ENCODE measurements around the gene DHX34. TPM values are rescaled to one million over a fixed set of nuclear protein-coding genes. Genes with fewer than 3 reads are reported as not detected.

DHX34 gene
- total RNA-seq, 2 donors from 2014 or later: 20.4 to 21.3 TPM

DNA sequence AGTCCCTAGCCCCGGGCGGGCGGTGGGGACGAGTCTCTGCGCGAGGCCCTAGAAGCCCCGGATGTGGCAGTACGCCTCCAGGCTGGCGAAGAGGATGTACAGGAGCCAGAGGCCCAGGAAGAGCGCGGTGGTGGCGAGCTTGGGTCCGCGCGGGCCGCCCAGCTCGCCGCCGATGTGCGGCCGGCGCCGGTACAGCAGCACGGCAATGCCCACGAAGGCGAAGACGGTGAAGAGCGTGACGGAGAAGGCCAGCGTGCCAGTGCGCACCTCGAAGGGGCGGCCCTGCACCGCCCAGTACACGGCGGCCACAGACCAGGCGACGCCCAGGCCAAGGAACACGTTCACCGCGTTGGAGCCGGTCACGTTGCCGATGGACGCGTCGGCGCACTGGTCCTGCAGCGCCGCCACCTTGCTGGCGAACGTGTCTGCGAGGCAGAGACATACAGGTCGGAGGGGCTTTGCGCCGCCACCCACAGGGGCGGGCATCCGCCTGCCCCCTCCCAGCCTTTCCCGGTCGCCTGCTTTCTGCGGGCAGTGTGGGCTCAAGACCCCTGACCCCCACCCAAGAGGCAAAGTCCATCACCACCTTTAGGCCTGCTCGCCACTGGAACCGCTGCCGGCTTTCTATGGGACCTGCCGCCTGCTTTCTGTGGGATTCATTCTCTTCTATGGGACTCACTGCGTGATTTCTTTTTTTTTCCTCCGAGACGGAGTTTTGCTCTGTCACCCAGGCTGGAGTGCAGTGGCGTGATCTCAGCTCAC is 81.1 kb downstream of the DHX34 start:
- Histone ChIP-seq H3K27me3 (replicated peaks; ENCODE audit: insufficient read depth) (peaks cover 21% of the 10 kb centered on the region), H3K9me3 (no peaks in the 10 kb centered on the region), H3K27ac (no peak overlapping the region), H3K36me3 (no peaks in the 10 kb centered on the region), H3K4me1 (ENCODE audit: control insufficient read depth in 1 of 2, low read depth in 2 of 2) (peaks cover 8 to 26% of the 10 kb centered on the region in 2 donors), H3K4me3 (peak overlapping the region; percentile 42)
- no peak for ATAC-seq (ENCODE audit: insufficient number of reproducible peaks, low FRiP score, low read depth)
- no peak for DNase-seq (ENCODE audit: low spot score)
- TF ChIP-seq, protein P1, sequence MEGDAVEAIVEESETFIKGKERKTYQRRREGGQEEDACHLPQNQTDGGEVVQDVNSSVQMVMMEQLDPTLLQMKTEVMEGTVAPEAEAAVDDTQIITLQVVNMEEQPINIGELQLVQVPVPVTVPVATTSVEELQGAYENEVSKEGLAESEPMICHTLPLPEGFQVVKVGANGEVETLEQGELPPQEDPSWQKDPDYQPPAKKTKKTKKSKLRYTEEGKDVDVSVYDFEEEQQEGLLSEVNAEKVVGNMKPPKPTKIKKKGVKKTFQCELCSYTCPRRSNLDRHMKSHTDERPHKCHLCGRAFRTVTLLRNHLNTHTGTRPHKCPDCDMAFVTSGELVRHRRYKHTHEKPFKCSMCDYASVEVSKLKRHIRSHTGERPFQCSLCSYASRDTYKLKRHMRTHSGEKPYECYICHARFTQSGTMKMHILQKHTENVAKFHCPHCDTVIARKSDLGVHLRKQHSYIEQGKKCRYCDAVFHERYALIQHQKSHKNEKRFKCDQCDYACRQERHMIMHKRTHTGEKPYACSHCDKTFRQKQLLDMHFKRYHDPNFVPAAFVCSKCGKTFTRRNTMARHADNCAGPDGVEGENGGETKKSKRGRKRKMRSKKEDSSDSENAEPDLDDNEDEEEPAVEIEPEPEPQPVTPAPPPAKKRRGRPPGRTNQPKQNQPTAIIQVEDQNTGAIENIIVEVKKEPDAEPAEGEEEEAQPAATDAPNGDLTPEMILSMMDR (IDR thresholded peaks at IDR 0.05): peak; percentile 61

DNA sequence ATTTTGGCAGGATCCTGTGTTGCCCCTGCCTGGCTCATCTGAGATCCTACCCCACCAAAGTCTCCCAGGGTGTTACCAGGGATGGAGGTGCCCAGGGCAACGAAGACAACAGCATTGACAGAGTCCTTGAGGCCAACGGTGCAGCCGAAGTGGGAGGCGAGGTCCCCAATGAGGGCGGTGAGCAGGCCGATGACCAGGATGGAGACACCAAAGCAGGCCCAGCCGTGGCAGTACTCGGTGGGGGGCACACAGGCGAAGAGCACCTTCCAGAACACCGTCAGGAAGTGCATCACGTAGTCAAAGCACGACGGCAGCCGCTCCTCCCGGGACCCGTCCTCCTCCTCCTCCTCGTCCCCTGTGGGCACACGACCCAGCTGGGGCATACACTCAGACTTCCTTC is 83.0 kb downstream of the DHX34 start:
- TF ChIP-seq, protein P1 (IDR thresholded peaks at IDR 0.05): no peak
- Histone ChIP-seq H3K36me3 (no peaks in the 10 kb centered on the region), H3K4me3 (no peak overlapping the region), H3K4me1 (ENCODE audit: control insufficient read depth in 1 of 2, low read depth in 2 of 2) (peaks cover 8 to 26% of the 10 kb centered on the region in 2 donors), H3K27ac (no peak overlapping the region), H3K27me3 (replicated peaks; ENCODE audit: insufficient read depth) (peaks cover 21% of the 10 kb centered on the region), H3K9me3 (no peaks in the 10 kb centered on the region)
- ATAC-seq (ENCODE audit: insufficient number of reproducible peaks, low FRiP score, low read depth) (no peak), DNase-seq (ENCODE audit: low spot score) (no peak)

Other genes starting within 250 kb of the DHX34 start
- gene ZC3H4, start 235.5 kb upstream of the DHX34 start, total RNA-seq: 10 to 100 TPM; 21.9 to 26.0 TPM
- gene SAE1, start 218.5 kb upstream of the DHX34 start, total RNA-seq: 10 to 100 TPM; 39.3 to 50.8 TPM
- 10 to 100 TPM in 1 of 2 donors, 1 to 10 TPM in 1; 6.5 to 21.4 TPM for gene BBC3, start 118.1 kb upstream of the DHX34 start, total RNA-seq
- gene CCDC9, start 92.8 kb upstream of the DHX34 start, total RNA-seq: 10 to 100 TPM; 26.7 to 38.9 TPM
- gene INAFM1, start 74.4 kb upstream of the DHX34 start, total RNA-seq: 10 to 100 TPM; 10.3 to 18.6 TPM
- 10 to 100 TPM; 37.6 to 51.9 TPM for gene C5AR1, start 39.5 kb upstream of the DHX34 start, total RNA-seq
- 10 to 100 TPM; 10.3 to 25.7 TPM for gene C5AR2, start 17.1 kb upstream of the DHX34 start, total RNA-seq
- 10 to 100 TPM in 1 of 2 donors, 1 to 10 TPM in 1; 6.4 to 11.5 TPM for gene MEIS3, start 70.2 kb downstream of the DHX34 start, total RNA-seq
- gene SLC8A2, start 122.6 kb downstream of the DHX34 start, total RNA-seq: under 1 TPM in 1 of 2 donors, not detected in 1; 0.28 TPM
- 1 to 10 TPM in 1 of 2 donors, under 1 TPM in 1; 0.95 to 1.2 TPM for gene KPTN, start 134.9 kb downstream of the DHX34 start, total RNA-seq
- 100 to 1,000 TPM; 107 to 147 TPM for gene NAPA, start 165.7 kb downstream of the DHX34 start, total RNA-seq
- gene ZNF541, start 223.8 kb downstream of the DHX34 start, total RNA-seq: not detected